Fibroblast of mammary gland (primary cell): ENCODE results near the gene CASZ1.

Source experiments
- DNase-seq: peaks from one replicate; pipeline ENCODE4 v3.0.0-alpha.2; 2010; ENCODE audit warnings: low read depth
- H3K4me3 ChIP-seq: 2 replicates; pipeline ENCODE4 v1.5.1; 2011; ENCODE audit warnings: low read depth, mild to moderate bottlenecking, low read length, moderate library complexity; ENCODE audit not compliant: control insufficient read depth
- CTCF ChIP-seq: conservative IDR thresholded peaks from 2 replicates; pipeline ENCODE4 v1.5.1; 2011; ENCODE audit warnings: low read depth, low read length, inconsistent platforms; ENCODE audit not compliant: control insufficient read depth, insufficient read depth

The CASZ1 gene

GRCh38 chr1:10592373-10592772, 204.1 kb downstream of the CASZ1 start:
- DNase-seq, result no peak
- no peak overlapping the region for H3K4me3 ChIP-seq
- no peak for TF ChIP-seq CTCF

GRCh38 chr1:10591010-10591409, 205.4 kb downstream of the CASZ1 start:
- DNase-seq, result no peak
- H3K4me3 ChIP-seq, result no peak overlapping the region
- no peak for TF ChIP-seq CTCF

GRCh38 chr1:10589074-10589473, 207.4 kb downstream of the CASZ1 start:
- no peak for DNase-seq
- H3K4me3 ChIP-seq, result no peak overlapping the region
- TF ChIP-seq CTCF, result no peak

GRCh38 chr1:10588640-10589039, 207.8 kb downstream of the CASZ1 start:
- DNase-seq, result no peak
- H3K4me3 ChIP-seq, result no peak overlapping the region
- TF ChIP-seq CTCF, result no peak
